GM15510 (cell line): ENCODE results near the gene ARX.

ENCODE experiments used
- POLR2A ChIP-seq: IDR thresholded peaks from 3 replicates; pipeline ENCODE4 v1.6.1; 2011; ENCODE audit warnings: borderline replicate concordance; ENCODE audit not compliant: insufficient read length; ENCODE audit errors: extremely low read depth

The ARX gene

DNA sequence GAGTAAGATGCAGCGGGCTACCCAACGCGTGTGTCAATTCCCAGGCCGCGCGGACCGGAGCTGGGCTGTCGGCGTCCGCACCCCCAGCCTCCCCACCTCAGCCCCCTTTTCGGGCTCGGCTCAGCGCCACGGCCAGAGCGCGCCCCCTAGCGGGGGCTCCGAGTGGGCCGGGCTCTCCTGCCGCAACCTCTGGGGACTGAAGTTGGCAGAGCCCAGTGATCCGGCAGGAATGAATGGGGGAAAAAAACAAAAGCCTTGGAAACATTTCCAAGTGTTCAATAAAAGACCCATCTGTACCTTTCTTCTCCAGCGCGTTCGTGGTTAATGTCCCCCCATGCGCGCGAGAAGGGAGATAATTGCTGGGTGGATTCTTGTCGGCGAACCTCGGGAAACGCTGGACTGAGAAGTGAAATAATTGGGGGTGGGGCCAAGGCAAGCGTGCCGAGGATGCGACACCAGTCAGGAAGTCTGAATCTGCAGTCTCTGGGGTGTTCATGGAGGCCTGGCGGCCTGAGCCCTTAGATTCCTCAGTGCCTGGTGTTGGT lies 5.2 kb upstream of the ARX start:
- no peak for TF ChIP-seq POLR2A

DNA sequence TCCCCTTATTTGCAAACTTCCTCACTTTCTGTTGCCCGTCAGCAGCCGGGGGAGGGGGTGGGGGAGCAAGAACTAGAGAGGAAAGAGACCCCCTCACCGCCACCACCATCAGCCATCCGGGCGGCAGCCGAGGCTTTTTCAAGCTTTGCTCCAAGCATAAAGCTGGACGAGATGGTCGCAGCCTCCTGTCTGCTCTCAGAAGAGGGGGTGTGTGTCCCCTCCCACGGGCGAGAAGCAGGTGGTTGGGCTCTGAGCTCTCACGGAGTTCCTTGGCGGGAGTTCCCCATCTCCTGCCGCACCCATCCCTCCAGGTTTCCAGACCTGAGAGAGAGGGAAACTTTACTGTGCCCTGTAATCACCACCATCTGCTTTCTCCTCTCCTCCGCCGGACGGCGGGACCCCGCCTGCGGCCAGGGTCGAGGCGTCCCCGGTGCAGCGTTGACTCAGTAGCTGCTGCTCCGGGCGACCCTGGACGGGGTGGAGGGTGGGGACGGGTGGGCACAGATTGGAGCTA lies 4.7 kb upstream of the ARX start:
- TF ChIP-seq POLR2A: no peak

DNA sequence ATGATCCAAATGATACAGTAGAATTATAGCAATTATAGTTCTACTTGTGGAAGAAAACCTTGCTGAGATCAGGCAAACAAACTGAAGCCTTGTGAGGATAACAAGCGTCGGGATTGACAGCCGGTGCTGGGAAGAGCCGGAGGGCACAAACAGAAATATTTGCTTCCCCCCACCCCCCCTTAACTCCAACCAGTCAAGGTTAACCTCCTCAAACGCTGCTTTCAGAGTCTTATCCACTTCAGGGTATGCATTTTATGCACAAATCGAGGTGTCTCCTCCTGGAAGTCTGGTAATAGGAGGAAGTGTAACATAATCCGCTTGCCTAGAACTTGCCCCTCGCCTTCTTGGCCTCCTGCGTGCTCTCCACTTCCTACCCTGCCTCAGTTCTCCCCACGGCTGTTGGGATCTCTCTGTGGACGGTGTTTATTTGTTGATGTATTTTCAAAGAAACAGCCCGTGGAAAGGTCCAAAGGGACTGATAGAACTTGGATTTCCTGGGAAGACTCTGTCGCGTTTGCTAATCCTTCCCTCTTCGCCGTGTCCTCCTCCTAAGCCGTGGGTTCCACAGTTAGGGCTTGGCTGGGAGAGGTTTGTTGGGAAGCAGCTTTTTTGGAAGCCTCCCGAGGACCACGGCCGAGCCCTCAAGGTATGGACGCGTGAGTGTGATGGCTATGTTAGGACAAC lies 4.1 kb upstream of the ARX start:
- TF ChIP-seq POLR2A: no peak

DNA sequence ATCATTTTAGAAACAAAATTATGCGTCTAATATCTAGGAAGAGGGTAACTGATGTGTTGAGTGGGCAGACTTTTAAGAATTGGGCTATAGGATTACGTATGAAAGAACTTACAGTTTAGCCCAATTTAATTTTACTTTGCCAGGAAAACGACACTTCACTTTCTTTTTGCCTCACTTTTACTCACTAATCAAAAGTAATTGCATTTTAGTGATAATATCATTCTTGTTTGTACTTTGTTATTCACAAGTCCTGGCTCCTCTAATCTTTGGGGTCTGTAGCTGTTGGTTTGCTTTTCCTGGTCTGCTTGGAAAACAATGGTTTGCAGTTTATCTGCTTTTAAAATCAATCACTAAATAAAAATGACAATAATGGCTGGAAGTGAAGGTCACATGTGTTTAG lies 2.9 kb upstream of the ARX start:
- no peak for TF ChIP-seq POLR2A

DNA sequence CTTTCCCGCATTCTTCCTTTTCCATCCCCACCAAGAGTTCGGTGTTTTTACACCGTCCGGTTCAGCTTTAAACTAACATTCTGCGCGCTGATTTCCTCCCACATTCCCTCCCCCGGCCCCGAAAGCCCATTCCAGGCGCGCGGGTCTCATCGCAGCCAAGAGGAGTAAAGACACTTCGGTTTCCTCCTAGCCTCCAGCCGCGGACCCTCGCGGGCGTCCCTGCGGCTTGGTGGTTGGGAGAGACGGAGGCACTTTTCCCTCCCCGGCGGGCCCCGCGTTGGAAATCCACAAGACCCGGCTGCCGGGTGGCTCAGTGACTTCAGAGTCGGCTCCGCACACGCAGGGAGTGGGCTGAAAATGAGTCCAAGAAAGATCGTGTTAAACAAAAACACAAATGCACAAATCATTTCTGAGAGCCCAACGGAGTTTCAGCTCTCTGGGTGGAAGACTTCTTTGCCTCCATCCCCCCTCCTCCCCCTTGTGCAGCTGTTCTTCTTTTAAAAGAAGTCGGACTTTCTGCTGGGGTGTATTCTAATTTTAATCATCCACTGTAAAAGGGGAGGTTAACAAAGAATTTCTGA lies 2.0 kb upstream of the ARX start:
- TF ChIP-seq POLR2A: no peak

DNA sequence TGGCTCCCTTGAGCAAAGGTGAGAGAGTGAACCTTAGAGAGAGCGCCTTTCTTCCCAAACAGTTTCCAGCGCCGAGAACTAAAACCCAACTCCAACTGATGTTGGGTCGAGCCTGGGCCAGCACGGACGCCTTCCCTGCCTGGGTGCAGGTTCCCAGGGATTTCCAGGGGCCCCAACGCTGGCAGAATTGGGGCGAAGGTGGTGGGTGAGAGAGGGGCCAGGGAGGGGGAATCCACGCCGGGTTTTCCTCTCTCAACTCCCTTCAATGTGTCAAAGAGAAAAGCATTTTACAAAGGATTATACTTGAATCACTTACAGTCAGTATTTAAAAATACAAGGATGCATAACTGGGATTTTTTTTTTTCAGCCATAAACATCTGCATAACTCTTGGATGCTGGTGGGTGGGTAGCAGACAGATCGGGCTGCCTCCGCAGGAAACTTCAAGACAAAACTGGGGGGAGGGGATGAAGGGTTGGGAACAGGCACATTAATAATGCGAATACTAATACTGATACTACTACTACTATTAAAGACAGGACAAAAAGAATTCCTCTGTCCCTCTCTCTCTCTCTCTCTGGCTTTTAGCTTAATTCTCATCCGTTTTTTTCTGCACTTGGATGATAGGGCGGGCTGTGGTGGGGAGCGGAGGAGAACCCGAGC lies 1.3 kb upstream of the ARX start:
- no peak for TF ChIP-seq POLR2A

DNA sequence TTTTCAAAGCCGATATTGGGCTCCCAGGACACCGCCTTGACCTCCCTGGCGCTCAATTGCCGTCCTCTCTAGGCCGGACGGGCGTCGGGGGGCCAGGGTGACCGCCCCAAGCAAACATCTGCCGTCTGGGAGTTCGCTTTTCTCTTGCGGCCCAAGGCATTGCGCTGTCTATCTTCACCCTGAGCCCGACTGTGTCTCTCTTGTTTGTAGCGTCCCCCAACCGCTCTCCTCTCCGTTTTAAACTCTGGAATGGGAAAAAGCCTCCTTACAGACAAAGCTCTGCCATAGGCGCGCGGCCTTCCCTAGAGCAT lies 551 bp upstream of the ARX start:
- TF ChIP-seq POLR2A: no peak

DNA sequence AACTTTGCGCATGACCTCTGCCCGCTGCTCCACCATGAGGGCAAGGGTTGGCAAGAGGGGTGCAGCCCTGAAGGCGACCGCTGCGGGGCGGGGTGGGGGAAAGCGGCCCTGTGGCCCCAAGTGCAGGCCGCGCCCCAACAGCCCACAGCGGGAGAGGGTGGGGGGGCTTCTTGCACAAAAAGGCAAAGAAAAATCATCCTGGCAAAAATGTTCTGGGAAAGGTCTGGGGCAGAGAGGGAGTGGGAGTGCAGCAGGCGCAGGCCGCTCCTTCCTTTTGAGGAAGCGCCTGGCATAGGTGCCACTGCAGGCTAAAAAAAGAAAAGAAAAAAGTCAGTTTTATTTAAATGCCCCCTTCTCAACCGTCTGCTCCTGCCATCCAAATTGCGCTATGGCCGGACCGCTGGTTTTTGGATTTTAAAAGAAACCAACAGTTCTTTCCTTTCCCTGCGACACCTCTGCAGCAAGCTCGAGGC lies 1.4 kb downstream of the ARX start:
- no peak for TF ChIP-seq POLR2A

DNA sequence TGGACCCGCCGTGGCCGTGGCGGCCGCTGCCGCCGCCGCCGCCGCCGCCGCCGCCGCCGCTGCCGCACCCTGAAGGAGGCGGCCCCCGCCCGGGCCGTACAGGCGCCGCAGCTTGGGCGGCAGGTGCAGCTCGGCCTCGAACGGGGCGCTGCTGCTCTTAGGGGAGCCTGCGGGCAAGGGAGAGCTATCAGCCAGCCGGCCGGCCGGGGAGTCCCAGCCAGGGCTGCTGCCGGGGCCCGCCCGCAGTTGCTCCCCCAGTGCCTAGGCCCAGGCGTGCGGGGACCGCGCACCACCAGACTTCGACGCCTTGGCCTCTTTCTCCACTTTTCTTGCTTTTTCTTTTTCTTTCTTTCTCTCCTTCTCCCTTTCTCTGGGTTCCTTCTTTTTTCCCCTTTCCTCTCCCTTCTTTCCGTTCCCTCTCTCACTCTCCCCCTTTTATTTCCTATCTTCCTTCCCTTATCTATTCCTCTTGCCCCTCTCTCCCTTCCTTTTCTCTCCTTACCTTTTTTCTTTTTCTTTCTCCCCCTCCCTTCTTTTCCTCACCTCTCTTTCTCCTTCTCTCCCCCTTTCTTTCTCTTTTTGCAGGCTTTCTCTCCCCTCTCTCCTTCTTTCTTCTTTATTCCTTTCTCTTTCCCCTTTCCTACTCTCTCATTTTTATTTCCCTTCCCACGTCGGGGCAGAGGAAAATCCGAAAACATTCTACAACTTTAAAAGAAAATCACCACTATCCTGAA lies 2.0 kb downstream of the ARX start:
- no peak for TF ChIP-seq POLR2A

DNA sequence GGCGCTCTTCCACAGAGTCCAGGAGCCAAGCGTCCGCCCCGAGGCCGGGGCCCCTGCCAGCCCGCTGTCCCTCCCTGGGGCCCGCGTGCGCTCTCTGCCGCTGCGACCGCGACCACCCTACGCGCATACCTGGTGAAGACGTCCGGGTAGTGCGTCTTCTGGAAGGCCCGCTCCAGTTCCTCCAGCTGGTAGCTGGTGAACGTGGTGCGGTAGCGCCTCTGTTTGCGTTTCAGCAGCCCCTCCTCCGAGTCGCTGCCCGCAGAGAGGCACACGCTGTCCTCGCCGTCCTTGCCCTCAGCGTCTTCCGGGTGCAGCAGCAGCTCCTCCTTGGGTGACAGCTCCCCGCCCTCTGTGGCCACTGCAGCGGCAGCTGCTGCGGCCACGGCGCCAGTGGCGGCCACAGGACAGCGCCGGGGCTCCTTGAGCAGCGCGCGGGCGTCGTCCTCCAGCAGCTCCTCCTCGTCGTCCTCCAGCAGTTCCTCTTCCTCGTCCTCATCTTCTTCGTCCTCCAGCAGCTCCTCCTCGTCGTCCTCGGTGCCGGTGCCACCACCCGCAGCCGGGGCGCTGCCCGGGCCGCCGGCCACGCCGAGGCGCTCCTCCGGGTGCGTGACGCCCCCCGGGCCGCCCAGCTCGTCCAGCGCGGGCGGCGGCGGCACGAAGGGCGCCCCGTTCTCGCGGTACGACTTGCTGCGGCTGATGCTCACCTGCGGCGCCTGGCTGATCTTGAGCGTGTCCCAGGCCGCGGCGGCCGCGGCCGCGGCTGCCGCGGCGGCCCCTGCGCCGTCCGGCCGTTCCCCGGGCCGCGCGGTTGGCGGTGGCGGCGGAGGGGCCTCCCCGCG lies 2.8 kb downstream of the ARX start:
- TF ChIP-seq POLR2A: no peak

DNA sequence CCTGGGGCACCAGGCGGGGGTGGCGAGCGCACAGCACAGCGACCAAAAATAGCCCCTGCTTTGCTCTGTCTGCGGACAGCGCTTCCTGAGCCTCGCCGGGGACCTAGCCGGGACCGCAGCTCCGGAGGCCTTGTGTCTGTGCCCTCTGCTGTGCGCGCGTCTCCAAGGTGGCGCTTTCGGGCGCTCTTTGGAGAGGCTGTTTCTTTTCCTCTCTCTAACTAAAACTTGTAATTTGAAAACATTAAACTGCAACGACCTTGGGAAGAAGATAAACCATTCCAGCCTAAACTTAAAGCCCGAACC lies 3.4 kb downstream of the ARX start:
- TF ChIP-seq POLR2A: no peak

DNA sequence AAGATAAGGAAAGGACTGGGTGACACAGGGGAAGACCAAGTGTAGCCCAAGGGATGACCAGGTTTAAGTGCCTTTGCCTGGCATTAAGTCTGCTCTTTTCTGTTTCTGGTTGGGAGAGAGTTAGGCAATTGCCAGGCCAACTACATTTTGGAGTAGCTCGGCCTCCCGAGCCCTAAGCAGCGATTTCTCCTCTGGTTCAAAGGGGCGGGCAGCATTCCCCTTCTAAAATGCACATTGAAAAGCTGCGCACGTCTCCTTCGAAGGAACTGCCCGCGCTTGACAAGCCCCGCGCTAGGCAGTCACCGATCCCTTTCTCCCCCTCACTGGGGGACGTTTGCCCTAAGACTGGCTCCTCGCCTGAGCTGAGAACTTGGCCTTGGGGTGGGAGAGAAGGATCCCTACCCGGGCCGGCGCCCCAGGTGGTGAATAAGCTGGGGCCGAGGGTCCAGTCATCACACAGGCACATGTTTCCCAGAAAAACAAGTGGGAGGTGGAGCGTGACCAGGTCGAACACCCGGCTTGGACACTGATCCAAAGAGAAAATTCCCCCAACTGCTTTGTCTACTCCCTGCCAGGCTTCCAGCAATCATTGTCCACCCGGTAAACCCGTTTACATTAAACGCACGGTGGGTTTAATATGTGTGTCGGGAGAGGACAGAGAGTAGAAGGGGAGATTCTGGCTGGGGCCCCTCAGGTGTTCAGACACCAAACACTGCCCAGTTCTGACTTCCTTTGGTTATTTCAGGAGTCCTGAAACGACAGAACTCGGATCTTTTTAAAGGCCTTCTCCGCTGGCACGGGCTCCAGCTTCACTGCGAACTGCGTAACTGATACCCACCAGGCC lies 4.0 kb downstream of the ARX start:
- TF ChIP-seq POLR2A: no peak

DNA sequence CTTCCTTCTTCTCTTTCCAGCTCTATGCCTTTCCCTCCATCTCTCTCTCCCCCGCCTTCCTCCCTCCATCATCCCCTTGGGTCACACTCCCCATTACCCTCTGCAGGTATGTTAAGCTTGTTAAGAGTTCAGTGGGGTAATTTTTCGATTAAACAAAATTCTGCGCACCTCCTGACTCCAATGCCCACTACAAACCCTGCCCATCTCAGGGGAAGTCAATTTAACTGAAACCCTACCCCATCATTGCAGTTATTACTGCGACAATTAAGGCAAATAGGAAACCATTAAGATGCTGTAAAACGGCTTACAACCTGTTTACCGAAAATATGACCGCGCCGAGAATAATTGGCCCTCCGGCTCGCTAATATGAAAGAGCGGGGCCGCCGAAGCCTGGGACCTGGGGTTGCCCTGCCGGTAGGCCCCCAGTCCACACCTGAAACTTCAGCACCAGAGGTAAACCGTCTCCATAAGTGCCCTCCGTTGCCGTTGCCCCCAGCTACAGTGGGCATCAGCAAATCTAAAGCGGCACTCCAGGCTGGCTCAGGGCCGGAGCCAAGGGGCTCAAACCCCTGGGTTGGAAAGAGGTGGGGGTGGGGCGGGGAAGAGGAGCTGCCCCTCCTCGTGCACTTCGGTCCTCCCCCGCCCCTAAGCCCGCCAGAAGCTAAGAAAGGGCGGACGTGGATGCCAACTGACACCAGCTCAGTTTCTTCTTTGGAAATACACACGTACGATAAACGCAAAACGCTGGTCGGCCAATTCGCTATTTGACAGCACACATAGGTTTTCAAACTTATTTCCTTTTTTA lies 4.8 kb downstream of the ARX start:
- TF ChIP-seq POLR2A: no peak
